HUES64 (cell line): ENCODE results near the gene DHCR24.

Experiments
- H3K27ac ChIP-seq: 2 replicates; pipeline ENCODE4 v1.7.0; 2013; ENCODE audit warnings: low read depth, low read length, inconsistent platforms
- H3K27me3 ChIP-seq: 2 replicates; pipeline ENCODE4 v1.6.1; 2013; ENCODE audit warnings: mild to moderate bottlenecking, low read length; ENCODE audit not compliant: insufficient read depth
- H3K36me3 ChIP-seq: 2 replicates; pipeline ENCODE4 v1.6.1; 2013; ENCODE audit warnings: mild to moderate bottlenecking, low read length; ENCODE audit not compliant: insufficient read depth
- H3K4me1 ChIP-seq: 2 replicates; pipeline ENCODE4 v1.6.1; 2013; ENCODE audit warnings: mild to moderate bottlenecking, low read length, moderate library complexity; ENCODE audit not compliant: insufficient read depth
- H3K4me3 ChIP-seq: 2 replicates; pipeline ENCODE4 v1.5.1; 2013; ENCODE audit warnings: mild to moderate bottlenecking, low read length, moderate library complexity
- H3K9ac ChIP-seq: 2 replicates; pipeline ENCODE4 v1.6.1; 2013; ENCODE audit warnings: mild to moderate bottlenecking, low read depth, low read length
- H3K9me3 ChIP-seq: 2 replicates; pipeline ENCODE4 v1.6.1; 2013; ENCODE audit warnings: low read depth, low read length; ENCODE audit not compliant: insufficient read depth
- WGBS: fragments of 150-250, 120-280 bp; methylation state at CpG from one replicate; pipeline ENCODE4 v1.1.7; 2013; ENCODE audit warnings: missing lambda C conversion rate; 5-methylcytosine and 5-hydroxymethylcytosine counted together

The DHCR24 gene

DNA sequence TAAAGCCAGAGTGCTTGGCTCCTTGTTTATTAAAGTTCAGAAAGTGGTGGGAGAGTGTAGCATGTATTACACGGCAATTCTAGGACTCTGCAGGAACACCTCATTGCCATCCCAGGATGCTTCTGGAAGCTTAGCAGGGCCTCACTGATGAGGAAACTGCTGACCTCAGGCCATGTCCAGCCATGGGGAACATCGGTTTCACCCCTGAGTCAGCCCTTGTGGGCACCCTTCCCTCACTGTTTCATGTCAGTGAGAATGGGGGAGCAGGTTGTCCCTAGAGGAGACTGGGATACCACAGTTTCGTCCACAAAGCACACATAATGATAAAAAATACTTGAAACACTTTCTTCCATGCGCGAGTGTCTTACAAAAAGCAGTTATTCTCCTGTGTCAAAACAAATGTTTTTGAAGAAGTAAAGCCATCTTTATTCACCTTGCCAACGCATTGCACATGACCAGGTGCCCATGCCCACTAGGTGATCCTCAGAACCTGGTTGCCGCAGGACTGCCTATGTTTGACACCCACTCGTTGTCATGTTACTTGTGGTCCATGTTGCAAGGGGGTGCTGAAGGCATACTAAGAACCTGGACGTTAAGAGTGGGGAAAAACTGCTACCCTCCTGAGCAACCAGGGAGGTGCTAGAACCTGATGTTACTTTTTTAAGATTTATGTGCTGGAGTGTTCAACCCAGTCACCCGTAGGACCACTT is 44.6 kb downstream of the DHCR24 start:
- Histone ChIP-seq H3K4me3 (no peak overlapping the region), H3K27ac (no peak overlapping the region), H3K36me3 (peaks cover 6% of the 10 kb centered on the region; the same call in 1 of the 2 replicates), H3K9me3 (no peaks in the 10 kb centered on the region), H3K27me3 (no peaks in the 10 kb centered on the region), H3K4me1 (no peaks in the 10 kb centered on the region), H3K9ac (no peak overlapping the region)
- WGBS: 94% methylated on average over 10 of the region's 10 CpGs

DNA sequence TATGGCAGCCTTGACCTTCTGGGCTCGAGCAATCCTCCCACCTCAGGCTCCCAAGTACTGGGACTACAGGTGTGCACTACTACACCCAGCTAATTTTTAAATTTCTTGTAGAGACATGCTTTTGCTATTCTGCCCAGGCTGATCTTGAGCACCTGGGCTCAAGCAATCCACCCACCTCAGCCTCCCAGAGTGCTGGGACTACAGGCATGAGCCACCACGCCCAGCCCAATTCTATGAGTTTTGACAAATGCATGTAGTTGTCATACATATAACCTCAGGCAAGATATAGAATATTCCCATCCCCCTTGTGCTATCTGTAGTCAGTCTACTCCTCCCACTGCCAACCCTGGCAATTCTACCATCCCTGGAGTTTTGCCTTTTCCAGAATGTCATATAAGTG is 47.2 kb downstream of the DHCR24 start:
- Histone ChIP-seq H3K36me3 (no peaks in the 10 kb centered on the region), H3K4me3 (no peak overlapping the region), H3K27me3 (no peaks in the 10 kb centered on the region), H3K9ac (no peak overlapping the region), H3K27ac (no peak overlapping the region), H3K9me3 (no peaks in the 10 kb centered on the region), H3K4me1 (no peaks in the 10 kb centered on the region)
- 44% methylated on average over 2 of the region's 2 CpGs for WGBS

DNA sequence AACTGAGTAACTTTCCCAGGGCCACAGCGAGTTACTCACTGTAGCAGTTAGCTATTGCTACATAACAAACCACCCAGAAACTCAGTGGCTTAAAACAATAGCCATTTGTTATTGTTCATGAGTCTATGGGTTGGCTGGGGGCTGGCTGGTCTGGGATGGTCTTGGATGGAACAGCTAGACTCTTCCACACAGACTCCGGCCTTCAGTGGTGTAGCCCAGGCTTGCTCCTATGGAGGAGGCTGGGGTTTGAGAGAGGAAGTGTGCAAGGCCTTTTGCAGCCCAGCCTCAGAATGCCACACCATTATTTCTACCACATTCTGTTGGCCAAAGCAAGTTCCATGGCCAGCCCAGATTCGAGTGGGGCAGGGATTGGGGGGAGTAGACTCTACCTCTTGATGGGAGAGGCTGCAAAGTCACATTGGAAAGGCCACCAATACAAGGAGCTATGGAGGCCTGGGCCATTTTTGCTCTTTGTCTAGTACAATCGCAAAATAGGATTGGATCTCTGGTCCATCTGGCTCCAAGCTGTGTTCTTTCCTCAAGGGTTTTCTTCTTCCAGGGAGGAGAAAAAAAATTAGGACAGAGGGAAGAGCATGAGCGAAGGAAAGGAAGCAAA is 48.3 kb downstream of the DHCR24 start:
- Histone ChIP-seq H3K27ac (no peak overlapping the region), H3K9me3 (no peaks in the 10 kb centered on the region), H3K27me3 (no peaks in the 10 kb centered on the region), H3K4me1 (no peaks in the 10 kb centered on the region), H3K36me3 (no peaks in the 10 kb centered on the region), H3K4me3 (no peak overlapping the region), H3K9ac (no peak overlapping the region)
- WGBS: 88% methylated on average over 4 of the region's 5 CpGs

DNA sequence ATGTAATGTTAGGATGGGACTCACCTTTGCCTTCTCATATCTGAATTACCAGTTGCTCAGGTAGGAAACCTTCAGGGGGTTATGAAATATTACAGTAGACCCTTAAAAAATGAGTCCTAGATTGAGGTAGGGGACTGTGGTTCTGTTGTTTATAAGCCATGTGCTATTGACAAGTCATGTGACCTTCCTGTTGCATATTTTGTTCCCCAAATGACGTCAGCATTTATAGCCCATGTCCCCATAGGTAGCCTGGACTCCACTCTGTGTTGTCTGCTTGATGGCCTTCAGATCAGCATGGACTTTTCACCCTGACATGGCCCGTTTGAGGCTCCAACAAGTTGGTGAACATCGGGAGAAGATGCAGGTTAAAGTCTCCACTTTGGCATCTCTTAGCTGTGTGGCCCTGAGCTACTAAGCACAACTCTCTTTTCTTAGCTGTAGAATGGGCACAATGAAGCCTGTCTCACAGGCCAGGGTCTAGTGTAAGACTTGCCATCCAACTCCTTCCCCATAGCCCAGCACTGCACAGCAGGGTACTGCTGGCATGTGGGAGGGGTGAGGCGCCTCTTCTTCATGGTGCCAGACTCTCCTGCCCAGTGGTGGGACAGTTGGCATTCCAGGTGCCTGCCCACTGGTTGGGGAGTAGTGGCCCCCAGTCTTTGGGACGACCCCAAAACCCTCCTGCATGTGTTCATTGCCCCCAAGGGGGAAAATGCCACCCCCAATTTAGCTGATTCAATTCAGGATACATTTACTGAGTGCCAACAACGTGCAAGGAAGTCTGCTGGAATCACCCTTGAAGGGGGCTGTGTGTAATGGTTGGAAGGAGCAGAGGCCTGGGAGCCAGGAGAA is 49.8 kb downstream of the DHCR24 start:
- 86% methylated on average over 5 of the region's 6 CpGs for WGBS

DNA sequence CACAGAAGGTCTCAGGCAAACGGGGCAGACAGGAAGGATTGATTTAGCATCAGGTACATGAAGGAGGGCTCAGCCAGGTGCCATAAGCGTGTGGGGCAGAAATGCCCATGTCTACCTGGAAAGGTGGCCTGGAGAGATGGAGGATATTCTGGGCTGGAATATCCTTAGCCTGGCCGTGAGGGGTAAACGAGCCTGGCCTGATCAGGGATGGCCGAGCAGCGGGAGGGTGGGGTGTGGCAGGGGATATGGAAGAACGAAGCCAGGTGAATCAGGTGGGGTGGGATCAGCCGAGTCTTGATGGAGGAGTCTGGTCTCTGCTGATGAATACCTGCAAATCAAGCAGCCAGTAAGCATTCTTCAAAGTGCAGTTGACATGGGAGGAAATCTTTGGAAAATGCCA is 50.4 kb downstream of the DHCR24 start:
- Histone ChIP-seq H3K9ac (no peak overlapping the region), H3K4me3 (no peak overlapping the region), H3K4me1 (no peaks in the 10 kb centered on the region), H3K9me3 (no peaks in the 10 kb centered on the region), H3K27ac (no peak overlapping the region), H3K36me3 (no peaks in the 10 kb centered on the region), H3K27me3 (no peaks in the 10 kb centered on the region)
- WGBS: 90% methylated on average over 8 of the region's 8 CpGs

More for the DNA sequence above, 49.8 kb downstream of the DHCR24 start:
- Histone ChIP-seq H3K27me3 (no peaks in the 10 kb centered on the region), H3K4me1 (no peaks in the 10 kb centered on the region), H3K4me3 (no peak overlapping the region), H3K36me3 (no peaks in the 10 kb centered on the region), H3K9me3 (no peaks in the 10 kb centered on the region), H3K27ac (no peak overlapping the region), H3K9ac (no peak overlapping the region)

DNA sequence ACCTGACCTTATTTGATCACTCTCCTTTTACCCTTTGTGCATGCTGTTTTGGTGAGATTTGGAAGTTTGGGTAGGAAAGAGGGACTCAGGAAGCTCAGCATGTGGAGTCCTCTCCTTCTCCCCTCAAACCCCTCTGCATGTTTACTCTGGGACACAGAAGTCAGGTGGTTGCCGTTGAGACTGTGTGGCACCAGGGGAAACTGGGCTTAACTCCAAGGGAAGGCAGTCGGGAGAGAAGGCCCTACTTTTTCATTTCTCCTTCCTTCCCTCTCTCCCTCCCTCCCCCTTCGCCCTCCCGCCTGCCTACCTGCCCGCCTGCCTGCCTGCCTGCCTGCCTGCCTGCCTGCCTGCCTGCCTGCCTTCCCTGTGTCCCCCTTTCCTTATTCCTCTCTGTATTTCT is 51.0 kb downstream of the DHCR24 start:
- H3K27ac ChIP-seq: no peak overlapping the region
- no peak overlapping the region for H3K9ac ChIP-seq
- 81% methylated on average over 2 of the region's 5 CpGs for WGBS
- no peaks in the 10 kb centered on the region for H3K27me3 ChIP-seq
- H3K4me3 ChIP-seq: no peak overlapping the region
- no peaks in the 10 kb centered on the region for H3K9me3 ChIP-seq
- no peaks in the 10 kb centered on the region for H3K36me3 ChIP-seq
- no peaks in the 10 kb centered on the region for H3K4me1 ChIP-seq

DNA sequence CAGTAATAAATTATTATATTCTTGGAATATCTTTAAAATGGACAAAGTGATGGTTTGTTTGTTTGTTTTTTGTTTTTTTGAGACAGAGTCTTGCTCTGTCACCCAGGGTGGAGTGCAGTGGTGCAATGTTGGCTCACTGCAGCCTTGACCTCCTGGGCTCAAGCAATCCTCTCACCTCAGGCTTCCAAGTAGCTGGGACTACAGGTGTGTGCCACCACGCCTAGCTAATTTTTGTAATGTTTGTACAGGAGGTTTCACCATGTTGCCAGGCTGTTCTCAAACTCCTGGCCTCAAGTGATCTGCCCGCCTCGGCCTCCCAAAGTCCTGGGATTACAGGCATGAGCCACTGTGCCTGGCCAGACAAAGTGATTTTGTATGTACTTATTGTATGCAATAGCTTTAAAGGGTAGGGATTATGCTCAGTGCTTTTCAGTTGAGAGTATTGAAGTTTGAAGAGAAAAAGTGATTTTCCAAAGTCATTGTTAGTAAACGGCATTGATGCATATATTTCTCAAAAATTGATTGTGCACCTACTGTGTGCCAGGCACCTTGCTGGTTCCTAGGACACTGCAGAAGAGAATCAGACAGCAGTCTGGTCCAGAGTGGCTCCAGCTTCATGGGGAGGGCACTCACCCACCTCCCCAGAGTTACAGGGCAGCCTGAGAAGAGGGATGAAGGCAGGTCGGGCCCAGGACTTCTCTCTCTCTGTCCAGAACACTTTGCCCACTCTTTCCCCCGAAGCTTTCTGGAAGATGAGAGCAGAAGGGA is 51.7 kb downstream of the DHCR24 start:
- H3K36me3 ChIP-seq: no peaks in the 10 kb centered on the region
- no peak overlapping the region for H3K27ac ChIP-seq
- H3K9me3 ChIP-seq: no peaks in the 10 kb centered on the region
- H3K9ac ChIP-seq: no peak overlapping the region
- 89% methylated on average over 6 of the region's 6 CpGs for WGBS
- H3K4me3 ChIP-seq: no peak overlapping the region
- H3K27me3 ChIP-seq: no peaks in the 10 kb centered on the region
- no peaks in the 10 kb centered on the region for H3K4me1 ChIP-seq

DNA sequence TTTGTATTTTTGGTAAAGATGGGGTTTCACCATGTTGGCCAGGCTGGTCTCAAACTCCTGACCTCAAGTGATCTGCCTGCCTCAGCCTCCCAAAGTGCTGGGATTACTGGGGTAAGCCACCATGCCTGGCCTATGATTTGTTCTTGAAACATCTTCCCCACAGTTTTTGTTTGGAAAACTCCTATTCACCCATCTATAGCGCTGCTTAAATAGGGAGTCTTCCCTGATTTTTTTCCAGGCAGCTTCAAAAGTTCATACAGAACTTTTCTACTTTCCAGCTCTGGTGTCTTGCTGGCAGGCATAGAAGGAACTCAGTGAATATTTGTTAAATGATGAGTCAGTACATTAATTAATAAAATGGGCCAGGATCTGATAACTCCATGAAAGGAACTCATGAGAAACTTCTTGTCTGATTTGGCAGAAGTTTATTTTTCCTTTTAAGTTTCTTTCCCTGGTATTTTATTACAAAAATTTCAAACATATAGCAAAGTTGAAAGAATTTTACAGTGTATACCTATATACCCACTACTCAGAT is 52.9 kb downstream of the DHCR24 start:
- H3K27ac ChIP-seq: no peak overlapping the region
- no peaks in the 10 kb centered on the region for H3K36me3 ChIP-seq
- H3K27me3 ChIP-seq: no peaks in the 10 kb centered on the region
- H3K9ac ChIP-seq: no peak overlapping the region
- WGBS: 96% methylated on average over 1 of the region's 1 CpG
- H3K4me3 ChIP-seq: no peak overlapping the region
- no peaks in the 10 kb centered on the region for H3K9me3 ChIP-seq
- no peaks in the 10 kb centered on the region for H3K4me1 ChIP-seq

DNA sequence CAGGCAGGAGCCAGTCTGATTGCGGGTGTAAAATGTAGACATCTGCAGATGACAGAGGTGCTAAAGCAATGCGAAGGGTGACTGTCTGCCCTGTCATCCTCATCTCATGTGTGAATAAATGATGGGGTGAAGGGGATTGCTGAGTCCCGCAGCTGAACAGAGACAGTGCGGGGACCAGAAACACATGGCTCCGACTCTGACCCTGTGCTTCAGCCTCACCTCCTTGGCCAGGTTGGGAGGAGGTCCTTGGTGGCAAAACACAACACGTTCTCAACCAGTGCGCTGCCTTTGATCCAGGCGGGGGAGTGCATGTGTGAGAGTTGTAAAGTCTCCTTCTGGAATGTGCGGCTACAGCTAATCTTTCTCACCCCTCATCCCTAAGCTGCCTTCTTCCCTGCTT is 53.9 kb downstream of the DHCR24 start:
- no peaks in the 10 kb centered on the region for H3K27me3 ChIP-seq
- H3K36me3 ChIP-seq: no peaks in the 10 kb centered on the region
- H3K4me3 ChIP-seq: no peak overlapping the region
- WGBS: 92% methylated on average over 7 of the region's 9 CpGs
- H3K9ac ChIP-seq: no peak overlapping the region
- H3K27ac ChIP-seq: no peak overlapping the region
- no peaks in the 10 kb centered on the region; the same call in 1 of the 2 replicates for H3K9me3 ChIP-seq
- no peaks in the 10 kb centered on the region for H3K4me1 ChIP-seq

DNA sequence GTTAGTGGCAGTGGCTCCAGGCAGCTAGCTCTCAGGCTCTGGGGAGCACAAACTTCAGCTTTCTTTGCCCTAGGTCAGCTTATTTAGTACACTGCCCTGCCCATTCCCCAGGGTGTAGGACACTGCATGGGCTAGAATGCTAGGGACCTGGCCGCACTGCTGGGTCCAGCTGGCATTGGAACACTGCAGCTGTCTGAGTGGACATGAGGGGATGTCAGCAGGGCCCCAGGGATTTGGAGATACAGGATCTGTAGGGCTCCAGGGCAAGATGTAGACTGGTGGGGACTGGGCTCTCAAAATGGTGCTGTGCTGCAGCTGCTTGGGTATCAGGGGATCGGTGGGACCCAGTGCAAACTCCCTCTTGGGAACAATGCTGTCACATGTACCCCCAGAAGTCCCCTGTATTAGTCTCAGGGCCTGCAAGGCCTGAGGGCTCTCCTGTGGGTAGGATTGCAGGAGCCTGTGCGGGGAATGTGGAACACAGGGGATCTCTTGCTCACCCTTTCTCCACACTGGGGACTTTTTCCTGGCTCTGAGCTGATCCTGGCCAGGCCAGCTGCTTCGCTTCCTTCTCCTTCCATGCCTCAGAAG is 60.7 kb downstream of the DHCR24 start:
- Histone ChIP-seq H3K27ac (no peak overlapping the region), H3K9me3 (peaks cover 4% of the 10 kb centered on the region; the same call in 1 of the 2 replicates), H3K4me3 (no peak overlapping the region), H3K36me3 (no peaks in the 10 kb centered on the region), H3K4me1 (no peaks in the 10 kb centered on the region), H3K27me3 (no peaks in the 10 kb centered on the region), H3K9ac (no peak overlapping the region)
- 93% methylated on average over 4 of the region's 4 CpGs for WGBS
